PC-3 (cell line): ENCODE measurements around the gene HAGHL. TPM values are rescaled to one million over a fixed set of nuclear protein-coding genes. Genes with fewer than 3 reads are reported as not detected.
A peak's percentile ranks its signal among the peaks of the same experiment; 100 is the strongest.

Experiments
- ATAC-seq: fragments of 200-7000 bp; cut with Tn5 transposase; 2 replicates; pipeline ENCODE4 v1.9.1; 2020; ENCODE audit warnings: mild to moderate bottlenecking, moderate library complexity
- BruUV-seq: library from RNA; stranded (reverse); fragments of 400-500 nt; replicated peaks from 2 replicates; lab custom pipeline; 2021; lab: Mats Ljungman, UMichigan
- CTCF ChIA-PET: fragments of 300-600 bp; sonication (Branson Sonifier 250); formaldehyde crosslinking; loops from one replicate; lab custom pipeline; 2022; ENCODE audit warnings: antibody characterized with exemption; lab: Charles Lee
- POLR2A ChIA-PET: fragments of 300-600 bp; sonication (Branson Sonifier 250); formaldehyde crosslinking; loops from one replicate; lab custom pipeline; 2022; ENCODE audit warnings: antibody characterized with exemption; ENCODE audit not compliant: unreplicated experiment; lab: Charles Lee
- DNase-seq: peaks from one replicate; pipeline ENCODE4 v3.0.0-alpha.2; 2015
- H2AFZ ChIP-seq: fragments of 300-600 bp; sonication (generic); 2 replicates; pipeline ENCODE4 v1.6.0; 2016; ENCODE audit warnings: antibody characterized with exemption, low read length
- H3F3A ChIP-seq: fragments of 300-600 bp; sonication (generic); one replicate; pipeline ENCODE4 v1.6.0; 2017; ENCODE audit warnings: antibody characterized with exemption, low read length, control low read depth, mild to moderate bottlenecking; ENCODE audit not compliant: unreplicated experiment
- H3K27ac ChIP-seq: fragments of 300-600 bp; sonication (generic); 2 replicates; pipeline ENCODE4 v1.5.1; 2016; ENCODE audit warnings: mild to moderate bottlenecking, low read length
- H3K27me3 ChIP-seq: fragments of 300-600 bp; sonication (generic); 2 replicates; pipeline ENCODE4 v1.6.1; 2016; ENCODE audit warnings: low read length, mixed read lengths
- H3K36me3 ChIP-seq: fragments of 300-600 bp; sonication (generic); 2 replicates; pipeline ENCODE4 v1.6.1; 2016; ENCODE audit warnings: low read depth, mixed run types, low read length, mixed read lengths
- H3K4me1 ChIP-seq: fragments of 300-600 bp; sonication (generic); 2 replicates; pipeline ENCODE4 v1.5.1; 2016; ENCODE audit warnings: low read length; ENCODE audit not compliant: insufficient read depth
- H3K4me2 ChIP-seq: fragments of 300-600 bp; sonication (generic); 2 replicates; pipeline ENCODE4 v1.6.0; 2016; ENCODE audit warnings: low read length
- H3K4me3 ChIP-seq: fragments of 300-600 bp; sonication (generic); 2 replicates; pipeline ENCODE4 v1.5.1; 2016; ENCODE audit warnings: mild to moderate bottlenecking, low read length, mixed read lengths
- H3K79me2 ChIP-seq: fragments of 300-600 bp; sonication (generic); 2 replicates; pipeline ENCODE4 v1.6.1; 2017; ENCODE audit warnings: low read length, mixed read lengths
- H3K9ac ChIP-seq: fragments of 300-600 bp; sonication (generic); 2 replicates; pipeline ENCODE4 v1.6.0; 2016; ENCODE audit warnings: mild to moderate bottlenecking, low read length
- H3K9me2 ChIP-seq: fragments of 300-600 bp; sonication (generic); replicated peaks from 2 replicates; pipeline ENCODE4 v1.6.1; 2016; ENCODE audit warnings: mixed run types, low read length, mixed read lengths
- H3K9me3 ChIP-seq: fragments of 300-600 bp; sonication (generic); 2 replicates; pipeline ENCODE4 v1.6.1; 2016; ENCODE audit warnings: low read length, mixed read lengths
- H4K20me1 ChIP-seq: fragments of 300-600 bp; sonication (generic); 2 replicates; pipeline ENCODE4 v1.6.1; 2016; ENCODE audit warnings: low read length, mixed read lengths
- CTCF ChIP-seq: fragments of 300-600 bp; sonication (generic); conservative IDR thresholded peaks from 2 replicates; pipeline ENCODE4 v1.5.1; 2017; ENCODE audit warnings: antibody characterized with exemption, low read depth, mild to moderate bottlenecking, low read length
- EZH2 ChIP-seq: fragments of 300-600 bp; sonication (generic); IDR thresholded peaks from one replicate; pipeline ENCODE4 v1.6.1; 2017; ENCODE audit warnings: antibody characterized with exemption, mild to moderate bottlenecking, low read length; ENCODE audit not compliant: unreplicated experiment
- EZH2phosphoT487 ChIP-seq: fragments of 300-600 bp; sonication (generic); IDR thresholded peaks from 2 replicates; pipeline ENCODE4 v1.6.1; 2018; ENCODE audit warnings: mild to moderate bottlenecking, antibody characterized with exemption, low read length, borderline replicate concordance
- intact Hi-C: fragments of 100-400 bp; cut with micrococcal nuclease; formaldehyde crosslinking; loops from 2 replicates; pipeline ENCODE4 v1.9.0; 2023
- total RNA-seq: library from RNA; depleted of rRNA; stranded (reverse); fragments of >200 nt; gene quantifications from 2 replicates; pipeline ENCODE4 v1.2.3, GENCODE V29; 2014

Gene HAGHL
- total RNA-seq, 1 experiment from 2014 or later = 16.4 TPM

- CTCF ChIA-PET = interaction anchor here (0.6 to 0.8 kb wide), 3 partner anchors 12 to 73 kb away, joined by 3 to 9 read pairs (median 5); partner anchors contain the start of genes CHTF18 and RPUSD1
- H3K36me3 ChIP-seq = no peaks in the 10 kb centered on the region
- no peaks in the 10 kb centered on the region for H3K9me2 ChIP-seq
- peak; percentile 2 for ATAC-seq
- no peak overlapping the region for H3K27ac ChIP-seq
- H3K9ac ChIP-seq = peak overlapping the region; percentile 57
- TF ChIP-seq CTCF (no peak), EZH2phosphoT487 (no peak), EZH2 (no peak)
- no peak for DNase-seq
- no peaks in the 10 kb centered on the region for H3K27me3 ChIP-seq
- peaks cover 19% of the 10 kb centered on the region for H3K79me2 ChIP-seq
- H3K9me3 ChIP-seq = no peaks in the 10 kb centered on the region
- peak overlapping the region; percentile 71 for H3K4me3 ChIP-seq
- H3K4me2 ChIP-seq = peak overlapping the region; percentile 86
- BruUV-seq = no TSS peak
- POLR2A ChIA-PET = interaction anchor here (0.6 kb wide), 1 partner anchor 22 kb away, joined by 14 read pairs; no protein-coding TSS in a partner anchor
- no peak overlapping the region for H2AFZ ChIP-seq
- H3F3A ChIP-seq = no peaks in the 10 kb centered on the region
- intact Hi-C loops = loop anchor here (10.0 kb wide), 1 partner anchor 69 kb away; the partner anchor contains the start of genes CHTF18 and RPUSD1
- peaks cover 8% of the 10 kb centered on the region; the same call in 1 of the 2 replicates for H4K20me1 ChIP-seq
- peaks cover 34% of the 10 kb centered on the region for H3K4me1 ChIP-seq
Measured at GRCh38 chr16:715477-716199, 11.3 kb upstream of the HAGHL start.

GRCh38 chr16:716200-716568 lies 10.7 kb upstream of the HAGHL start:
- Histone ChIP-seq H3K4me3 (peak overlapping the region; percentile 71), H3K27ac (no peak overlapping the region), H3K9me3 (no peaks in the 10 kb centered on the region), H2AFZ (no peak overlapping the region), H3K9me2 (no peaks in the 10 kb centered on the region), H3K4me1 (peaks cover 33% of the 10 kb centered on the region), H3K79me2 (peaks cover 19% of the 10 kb centered on the region), H3F3A (no peaks in the 10 kb centered on the region), H3K27me3 (no peaks in the 10 kb centered on the region), H3K36me3 (no peaks in the 10 kb centered on the region), H3K4me2 (peak overlapping the region; percentile 86), H3K9ac (peak overlapping the region; percentile 57), H4K20me1 (peaks cover 8% of the 10 kb centered on the region; the same call in 1 of the 2 replicates)
- CTCF ChIA-PET = interaction anchor here (0.6 to 0.8 kb wide), 3 partner anchors 12 to 72 kb away, joined by 3 to 9 read pairs (median 5); partner anchors contain the start of genes CHTF18 and RPUSD1
- no peak for ATAC-seq
- POLR2A ChIA-PET = interaction anchor here (0.6 kb wide), 1 partner anchor 21 kb away, joined by 14 read pairs; no protein-coding TSS in a partner anchor
- DNase-seq = no peak
- intact Hi-C loops = loop anchor here (10.0 kb wide), 1 partner anchor 69 kb away; the partner anchor contains the start of genes CHTF18 and RPUSD1
- TF ChIP-seq EZH2 = no peak
- no peak for TF ChIP-seq EZH2phosphoT487
- no peak for TF ChIP-seq CTCF
- BruUV-seq = TSS peak; percentile 30
